GM18868 (cell line): ENCODE measurements around the gene PCDHA12.
"Not testable (repeated sequence)": the region's sequence is repeated elsewhere in the genome, so short reads cannot be mapped to it uniquely, and the experiment has no call there.

ENCODE experiments used
- ATAC-seq: cut with Tn5 transposase; IDR thresholded peaks from one replicate; pipeline ENCODE4 v1.9.1; 2021; ENCODE audit warnings: mild to moderate bottlenecking, moderate library complexity; ENCODE audit not compliant: unreplicated experiment

The PCDHA12 gene

GRCh38 chr5:140875085-140876065, at the start of gene PCDHA12:
TSS of gene PCDHA12 (plus strand) at chr5:140875308. CDS start at chr5:140875473, 165 bp downstream.
- no peak for ATAC-seq

- ATAC-seq: no peak
Observed at GRCh38 chr5:140827704-140828361, 47.3 kb upstream of the PCDHA12 start, which contains the start of gene PCDHA6. TSS of gene PCDHA6 (plus strand) at chr5:140827960. CDS start at chr5:140828092, 132 bp downstream.

- ATAC-seq: no peak
Observed at GRCh38 chr5:140828362-140828737, 46.8 kb upstream of the PCDHA12 start.

GRCh38 chr5:140829511-140830501, 45.3 kb upstream of the PCDHA12 start:
- ATAC-seq: not testable (repeated sequence)

GRCh38 chr5:140833993-140834392, 41.1 kb upstream of the PCDHA12 start, which contains the start of gene PCDHA7:
TSS of gene PCDHA7 (plus strand) at chr5:140834269. CDS start at chr5:140834384, 115 bp downstream.
- ATAC-seq: no peak

- ATAC-seq: not testable (repeated sequence)
Observed at GRCh38 chr5:140834439-140835008, 40.6 kb upstream of the PCDHA12 start.

GRCh38 chr5:140835622-140836510, 39.2 kb upstream of the PCDHA12 start:
- ATAC-seq: no peak

GRCh38 chr5:140840978-140841962, 33.8 kb upstream of the PCDHA12 start, which contains the start of gene PCDHA8:
TSS of gene PCDHA8 (plus strand) at chr5:140841187. CDS start at chr5:140841322, 135 bp downstream.
- no peak for ATAC-seq

- ATAC-seq: no peak
Observed at GRCh38 chr5:140842798-140843733, 32.0 kb upstream of the PCDHA12 start.

GRCh38 chr5:140848139-140849102, 26.7 kb upstream of the PCDHA12 start, which contains the start of gene PCDHA9:
TSS of gene PCDHA9 (plus strand) at chr5:140848382. CDS start at chr5:140848496, 114 bp downstream.
- not testable (repeated sequence) for ATAC-seq

GRCh38 chr5:140849831-140850634, 25.1 kb upstream of the PCDHA12 start:
- not testable (repeated sequence) for ATAC-seq

GRCh38 chr5:140855772-140856674, 19.1 kb upstream of the PCDHA12 start, which contains the start of gene PCDHA10:
TSS of gene PCDHA10 (plus strand) at chr5:140855897. CDS start at chr5:140856049, 152 bp downstream.
- ATAC-seq: no peak
